ENCODE measurements around the gene ZPBP2. TPM values are rescaled to one million over a fixed set of nuclear protein-coding genes. Genes with fewer than 3 reads are reported as not detected.

ZPBP2 gene
- total RNA-seq, 2 donors from 2014 or later, result not detected

DNA sequence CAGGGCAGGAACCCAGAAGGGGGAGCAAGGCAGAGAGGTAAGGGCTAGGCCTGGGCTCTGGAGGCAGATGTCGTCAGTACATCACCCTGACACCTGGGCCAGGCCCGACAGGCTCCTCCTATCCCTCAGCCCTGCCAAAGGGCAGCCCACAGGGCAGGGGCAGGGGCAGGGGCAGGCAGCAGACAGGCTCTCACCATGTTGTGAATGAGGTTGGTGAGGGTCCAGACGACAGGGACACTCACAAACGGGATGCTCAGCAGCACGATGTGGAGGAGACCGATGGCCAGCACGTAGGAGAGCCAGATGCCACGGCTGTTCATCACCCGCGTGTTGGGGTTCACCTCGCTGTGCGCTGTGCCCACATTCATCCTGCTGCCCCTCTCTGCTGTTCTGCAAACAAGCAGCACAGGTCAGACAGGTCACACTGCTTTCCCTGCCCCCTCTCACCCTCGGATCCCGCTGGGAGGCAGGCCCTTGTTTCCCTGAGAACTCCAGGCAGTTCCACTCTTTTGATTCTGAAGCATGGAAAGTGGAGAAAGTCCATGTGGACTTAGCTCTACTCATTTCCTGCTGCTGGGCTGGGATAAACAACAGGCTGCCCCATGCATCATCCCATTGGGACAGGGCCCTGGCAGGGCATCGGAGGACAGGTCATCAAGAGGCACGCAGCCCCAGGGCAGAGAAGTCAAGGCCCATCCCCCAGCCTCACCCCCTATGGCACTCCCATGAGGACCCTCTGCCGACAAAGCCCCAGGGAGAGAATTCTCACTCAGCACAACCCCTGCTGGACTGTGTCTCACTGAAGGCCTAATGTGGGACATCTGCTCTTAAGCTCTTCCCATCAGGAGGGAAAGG lies 56.1 kb downstream of the ZPBP2 start:
- H3K9me3 ChIP-seq (ENCODE audit: control insufficient read depth, low read length), result no peaks in the 10 kb centered on the region
- H3K36me3 ChIP-seq (ENCODE audit: control insufficient read depth, insufficient read depth, low read length), result peaks cover 39% of the 10 kb centered on the region
- WGBS, 2 experiments (ENCODE audit: insufficient coverage in 1 of 2, insufficient read length in 1 of 2), result 81 to 91% methylated on average over 5 to 17 of the region's 17 CpGs
- TF ChIP-seq, protein P1, sequence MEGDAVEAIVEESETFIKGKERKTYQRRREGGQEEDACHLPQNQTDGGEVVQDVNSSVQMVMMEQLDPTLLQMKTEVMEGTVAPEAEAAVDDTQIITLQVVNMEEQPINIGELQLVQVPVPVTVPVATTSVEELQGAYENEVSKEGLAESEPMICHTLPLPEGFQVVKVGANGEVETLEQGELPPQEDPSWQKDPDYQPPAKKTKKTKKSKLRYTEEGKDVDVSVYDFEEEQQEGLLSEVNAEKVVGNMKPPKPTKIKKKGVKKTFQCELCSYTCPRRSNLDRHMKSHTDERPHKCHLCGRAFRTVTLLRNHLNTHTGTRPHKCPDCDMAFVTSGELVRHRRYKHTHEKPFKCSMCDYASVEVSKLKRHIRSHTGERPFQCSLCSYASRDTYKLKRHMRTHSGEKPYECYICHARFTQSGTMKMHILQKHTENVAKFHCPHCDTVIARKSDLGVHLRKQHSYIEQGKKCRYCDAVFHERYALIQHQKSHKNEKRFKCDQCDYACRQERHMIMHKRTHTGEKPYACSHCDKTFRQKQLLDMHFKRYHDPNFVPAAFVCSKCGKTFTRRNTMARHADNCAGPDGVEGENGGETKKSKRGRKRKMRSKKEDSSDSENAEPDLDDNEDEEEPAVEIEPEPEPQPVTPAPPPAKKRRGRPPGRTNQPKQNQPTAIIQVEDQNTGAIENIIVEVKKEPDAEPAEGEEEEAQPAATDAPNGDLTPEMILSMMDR (conservative IDR thresholded peaks at IDR 0.05), result peak; percentile 69
- no peaks in the 10 kb centered on the region for H3K4me1 ChIP-seq (ENCODE audit: control insufficient read depth, insufficient read depth, low read length)
- peak overlapping the region; percentile 87 for H3K27ac Mint-ChIP-seq
- peaks cover 26% of the 10 kb centered on the region for H3K4me1 Mint-ChIP-seq
- H3K36me3 Mint-ChIP-seq (ENCODE audit: low read depth), result peaks cover 30% of the 10 kb centered on the region
- no peak overlapping the region for H3K9ac ChIP-seq (ENCODE audit: extremely low read depth, low read length, poor library complexity, severe bottlenecking)
- peak overlapping the region; percentile 27 for H3K4me3 Mint-ChIP-seq
- peak overlapping the region; percentile 11 for H3K27ac ChIP-seq (ENCODE audit: low read depth, low read length)
- H3K9me3 Mint-ChIP-seq, result no peaks in the 10 kb centered on the region
- H3K4me3 ChIP-seq (ENCODE audit: low read length), result no peak overlapping the region
- H3K27me3 ChIP-seq (ENCODE audit: control insufficient read depth, insufficient read depth, low read length, poor library complexity, severe bottlenecking), result no peaks in the 10 kb centered on the region
- H3K27me3 Mint-ChIP-seq (ENCODE audit: insufficient read depth), result no peaks in the 10 kb centered on the region
- DNase-seq, result peak; percentile 87

DNA sequence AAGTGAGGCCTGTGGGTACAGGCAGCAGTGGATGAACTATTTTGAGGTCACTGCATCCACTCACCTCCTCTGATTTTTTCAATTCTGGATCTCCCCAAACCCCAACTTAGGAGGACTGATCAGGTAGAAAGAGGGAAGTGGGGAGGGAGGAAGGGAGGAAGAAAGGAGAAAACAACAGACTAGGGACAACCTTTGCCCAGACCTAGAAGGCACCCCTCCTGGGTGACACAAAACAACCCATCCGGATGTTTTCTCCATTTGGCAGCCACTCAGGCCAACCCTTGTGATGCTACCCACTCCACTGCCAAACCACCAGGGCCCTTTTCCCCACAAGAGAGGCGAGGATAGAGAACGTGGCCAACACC lies 56.7 kb downstream of the ZPBP2 start:
- no peaks in the 10 kb centered on the region for H3K27me3 Mint-ChIP-seq (ENCODE audit: insufficient read depth)
- H3K27ac ChIP-seq (ENCODE audit: low read depth, low read length), result no peak overlapping the region
- no peaks in the 10 kb centered on the region for H3K4me1 ChIP-seq (ENCODE audit: control insufficient read depth, insufficient read depth, low read length)
- H3K4me3 ChIP-seq (ENCODE audit: low read length), result no peak overlapping the region
- no peaks in the 10 kb centered on the region for H3K9me3 ChIP-seq (ENCODE audit: control insufficient read depth, low read length)
- peaks cover 26% of the 10 kb centered on the region for H3K4me1 Mint-ChIP-seq
- H3K36me3 ChIP-seq (ENCODE audit: control insufficient read depth, insufficient read depth, low read length), result peaks cover 34% of the 10 kb centered on the region
- TF ChIP-seq, protein P1 (conservative IDR thresholded peaks at IDR 0.05), result no peak
- no peak for DNase-seq
- no peak overlapping the region for H3K9ac ChIP-seq (ENCODE audit: extremely low read depth, low read length, poor library complexity, severe bottlenecking)
- no peaks in the 10 kb centered on the region for H3K9me3 Mint-ChIP-seq
- H3K27me3 ChIP-seq (ENCODE audit: control insufficient read depth, insufficient read depth, low read length, poor library complexity, severe bottlenecking), result no peaks in the 10 kb centered on the region
- H3K36me3 Mint-ChIP-seq (ENCODE audit: low read depth), result peaks cover 26% of the 10 kb centered on the region
- H3K27ac Mint-ChIP-seq, result peak overlapping the region; percentile 87
- H3K4me3 Mint-ChIP-seq, result peak overlapping the region; percentile 27
- WGBS, 2 experiments (ENCODE audit: insufficient coverage in 1 of 2, insufficient read length in 1 of 2), result 88% methylated on average over 3 of the region's 3 CpGs; no CpG with 5 or more reads in 1 of the 2 experiments

DNA sequence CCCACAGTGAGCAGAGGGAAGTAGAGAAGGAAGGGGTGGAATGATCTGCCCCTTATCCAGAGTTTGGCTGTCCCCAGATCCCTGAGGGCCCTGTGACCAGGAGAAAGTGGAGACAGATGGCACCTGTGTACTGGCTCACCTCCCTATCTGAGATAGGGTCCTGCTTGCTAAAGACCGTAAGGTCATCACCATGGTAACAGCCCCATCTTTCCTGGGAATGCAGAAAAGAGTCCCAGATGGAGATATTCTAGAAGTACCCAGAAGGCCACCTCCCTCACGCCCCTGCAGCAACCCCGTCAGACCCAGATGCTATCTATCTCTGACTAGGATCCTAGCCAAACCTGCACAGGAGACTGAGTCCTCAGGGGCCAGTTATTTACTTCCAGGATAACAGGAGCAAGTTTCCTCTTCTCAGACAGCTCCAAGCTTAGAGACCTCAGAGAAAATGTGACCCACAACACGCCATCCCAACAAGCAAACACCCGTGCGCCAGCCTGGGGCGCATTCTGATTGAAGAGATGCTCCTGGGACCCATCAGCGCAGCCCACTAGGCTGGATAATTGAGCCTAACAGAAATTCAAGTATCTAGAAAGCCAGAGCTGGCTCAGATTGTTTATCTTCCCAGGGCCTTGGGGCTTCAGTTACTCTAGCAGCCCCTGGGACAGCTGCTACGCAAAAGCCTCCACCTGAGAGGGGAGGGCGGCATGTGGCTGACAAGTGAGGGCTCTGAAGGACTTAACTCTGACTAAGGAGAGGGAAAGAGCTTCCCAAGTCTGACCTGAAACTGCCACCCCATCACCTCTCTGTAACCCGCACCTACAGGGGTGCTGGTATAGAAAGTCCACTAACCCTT lies 57.5 kb downstream of the ZPBP2 start:
- 90 to 95% methylated on average over 8 to 11 of the region's 11 CpGs for WGBS, 2 experiments (ENCODE audit: insufficient coverage in 1 of 2, insufficient read length in 1 of 2)
- Histone ChIP-seq H3K9me3 (ENCODE audit: control insufficient read depth, low read length) (no peaks in the 10 kb centered on the region), H3K4me1 (ENCODE audit: control insufficient read depth, insufficient read depth, low read length) (no peaks in the 10 kb centered on the region), H3K27me3 (ENCODE audit: control insufficient read depth, insufficient read depth, low read length, poor library complexity, severe bottlenecking) (no peaks in the 10 kb centered on the region), H3K27ac (ENCODE audit: low read depth, low read length) (no peak overlapping the region), H3K4me3 (ENCODE audit: low read length) (peak overlapping the region; percentile 82), H3K36me3 (ENCODE audit: control insufficient read depth, insufficient read depth, low read length) (peaks cover 27% of the 10 kb centered on the region), H3K9ac (ENCODE audit: extremely low read depth, low read length, poor library complexity, severe bottlenecking) (no peak overlapping the region)
- H3K36me3 Mint-ChIP-seq (ENCODE audit: low read depth), result peaks cover 26% of the 10 kb centered on the region
- H3K9me3 Mint-ChIP-seq, result no peaks in the 10 kb centered on the region
- H3K4me3 Mint-ChIP-seq, result peak overlapping the region; percentile 70
- peaks cover 26% of the 10 kb centered on the region for H3K4me1 Mint-ChIP-seq
- DNase-seq, result no peak
- no peak overlapping the region for H3K27ac Mint-ChIP-seq
- TF ChIP-seq, protein P1 (conservative IDR thresholded peaks at IDR 0.05), result no peak
- H3K27me3 Mint-ChIP-seq (ENCODE audit: insufficient read depth), result no peaks in the 10 kb centered on the region

Measured in endodermal cell (in vitro differentiated cells).